ENCODE measurements around the gene ZNF697. TPM values are rescaled to one million over a fixed set of nuclear protein-coding genes. Genes with fewer than 3 reads are reported as not detected.
A peak's percentile ranks its signal among the peaks of the same experiment; 100 is the strongest.
"Not testable (repeated sequence)": the region's sequence is repeated elsewhere in the genome, so short reads cannot be mapped to it uniquely, and the experiment has no call there.

The ZNF697 gene
- total RNA-seq, 1 experiment from 2014 or later = 4.1 TPM

GRCh38 chr1:119590393-119590792, 57.7 kb downstream of the ZNF697 start:
- BruUV-seq (replicated peaks) = no TSS peak
- POLR2A ChIA-PET (ENCODE audit: unreplicated experiment) = no interaction called here

GRCh38 chr1:119588621-119589020, 59.4 kb downstream of the ZNF697 start:
- DNase-seq = peak in 1 of 2 experiments; percentile 6
- Histone ChIP-seq H3K36me3 (ENCODE audit: low read depth) (no peaks in the 10 kb centered on the region), H3K27me3 (ENCODE audit: insufficient read depth, low read depth) (no peaks in the 10 kb centered on the region), H3K4me2 (no peak overlapping the region), H2AFZ (no peak overlapping the region), H4K20me1 (ENCODE audit: insufficient read depth) (no peaks in the 10 kb centered on the region), H3K9me2 (ENCODE audit: insufficient read depth) (no peaks in the 10 kb centered on the region), H3F3A (ENCODE audit: insufficient read depth, low read depth) (no peaks in the 10 kb centered on the region), H3K4me1 (replicated peaks; ENCODE audit: insufficient read depth) (no peaks in the 10 kb centered on the region; the same call in 1 of the 2 replicates), H3K27ac (no peak overlapping the region), H3K9me3 (ENCODE audit: insufficient read depth, low read depth) (no peaks in the 10 kb centered on the region), H3K79me2 (ENCODE audit: low read depth) (no peaks in the 10 kb centered on the region), H3K4me3 (no peak overlapping the region)
- POLR2A ChIA-PET (ENCODE audit: unreplicated experiment) = no interaction called here
- CTCF ChIA-PET = no interaction called here
- TF ChIP-seq CTCF (conservative IDR thresholded peaks at IDR 0.05) (no peak), EZH2 (IDR thresholded peaks at IDR 0.05; ENCODE audit: low read depth) (no peak)
- intact Hi-C loops (cut with micrococcal nuclease; ENCODE audit: unreplicated experiment) = no loop called here
- BruUV-seq (replicated peaks) = no TSS peak

More at GRCh38 chr1:119590393-119590792, 57.7 kb downstream of the ZNF697 start:
- Histone ChIP-seq H3K27ac (no peak overlapping the region), H2AFZ (no peak overlapping the region), H3K79me2 (ENCODE audit: low read depth) (no peaks in the 10 kb centered on the region), H3K27me3 (ENCODE audit: insufficient read depth, low read depth) (no peaks in the 10 kb centered on the region), H3K9me2 (ENCODE audit: insufficient read depth) (no peaks in the 10 kb centered on the region), H3K4me3 (no peak overlapping the region), H3K4me1 (replicated peaks; ENCODE audit: insufficient read depth) (no peaks in the 10 kb centered on the region; the same call in 1 of the 2 replicates), H3K4me2 (no peak overlapping the region), H3F3A (ENCODE audit: insufficient read depth, low read depth) (no peaks in the 10 kb centered on the region), H3K9me3 (ENCODE audit: insufficient read depth, low read depth) (no peaks in the 10 kb centered on the region), H3K36me3 (ENCODE audit: low read depth) (no peaks in the 10 kb centered on the region), H4K20me1 (ENCODE audit: insufficient read depth) (no peaks in the 10 kb centered on the region)
- intact Hi-C loops (cut with micrococcal nuclease; ENCODE audit: unreplicated experiment) = no loop called here
- CTCF ChIA-PET = no interaction called here
- TF ChIP-seq EZH2 (IDR thresholded peaks at IDR 0.05; ENCODE audit: low read depth) = no peak
- DNase-seq = no peak

GRCh38 chr1:119587341-119587740, 60.7 kb downstream of the ZNF697 start:
- TF ChIP-seq CTCF (conservative IDR thresholded peaks at IDR 0.05) (no peak), EZH2 (IDR thresholded peaks at IDR 0.05; ENCODE audit: low read depth) (no peak)
- Histone ChIP-seq H3K4me3 (no peak overlapping the region), H3K4me1 (replicated peaks; ENCODE audit: insufficient read depth) (no peaks in the 10 kb centered on the region; the same call in 1 of the 2 replicates), H3K27ac (no peak overlapping the region), H3K79me2 (ENCODE audit: low read depth) (no peaks in the 10 kb centered on the region), H3K27me3 (ENCODE audit: insufficient read depth, low read depth) (no peaks in the 10 kb centered on the region), H4K20me1 (ENCODE audit: insufficient read depth) (no peaks in the 10 kb centered on the region), H2AFZ (no peak overlapping the region), H3F3A (ENCODE audit: insufficient read depth, low read depth) (no peaks in the 10 kb centered on the region), H3K4me2 (no peak overlapping the region), H3K9me2 (ENCODE audit: insufficient read depth) (no peaks in the 10 kb centered on the region), H3K36me3 (ENCODE audit: low read depth) (no peaks in the 10 kb centered on the region), H3K9me3 (ENCODE audit: insufficient read depth, low read depth) (no peaks in the 10 kb centered on the region)
- POLR2A ChIA-PET (ENCODE audit: unreplicated experiment) = no interaction called here
- DNase-seq = peak in 1 of 2 experiments; percentile 24
- BruUV-seq (replicated peaks) = no TSS peak
- intact Hi-C loops (cut with micrococcal nuclease; ENCODE audit: unreplicated experiment) = no loop called here
- CTCF ChIA-PET = no interaction called here

- peak in 1 of 2 experiments; percentile 16 for DNase-seq
- intact Hi-C loops (cut with micrococcal nuclease; ENCODE audit: unreplicated experiment); H3K4me2 ChIP-seq; H3K27ac ChIP-seq; H3K9me3 ChIP-seq (ENCODE audit: insufficient read depth, low read depth); H4K20me1 ChIP-seq (ENCODE audit: insufficient read depth); H3K36me3 ChIP-seq (ENCODE audit: low read depth); POLR2A ChIA-PET (ENCODE audit: unreplicated experiment); H3K27me3 ChIP-seq (ENCODE audit: insufficient read depth, low read depth); H3F3A ChIP-seq (ENCODE audit: insufficient read depth, low read depth); H3K79me2 ChIP-seq (ENCODE audit: low read depth); H3K4me1 ChIP-seq (replicated peaks; ENCODE audit: insufficient read depth); CTCF ChIA-PET; H3K4me3 ChIP-seq; H3K9me2 ChIP-seq (ENCODE audit: insufficient read depth); H2AFZ ChIP-seq; BruUV-seq (replicated peaks): not testable (repeated sequence)
Measured at GRCh38 chr1:119585801-119586200, 62.3 kb downstream of the ZNF697 start.
